Ecto neural progenitor cell (in vitro differentiated cells): ENCODE data around the gene PAQR8.
A peak's percentile ranks its signal among the peaks of the same experiment; 100 is the strongest.

Experiments used
- DNase-seq: peaks from one replicate; pipeline ENCODE4 v3.0.0-alpha.2; 2018; ENCODE audit warnings: low spot score

The PAQR8 gene

GRCh38 chr6:52351879-52352238, 10.1 kb upstream of the PAQR8 start:
- DNase-seq = no peak

DNA sequence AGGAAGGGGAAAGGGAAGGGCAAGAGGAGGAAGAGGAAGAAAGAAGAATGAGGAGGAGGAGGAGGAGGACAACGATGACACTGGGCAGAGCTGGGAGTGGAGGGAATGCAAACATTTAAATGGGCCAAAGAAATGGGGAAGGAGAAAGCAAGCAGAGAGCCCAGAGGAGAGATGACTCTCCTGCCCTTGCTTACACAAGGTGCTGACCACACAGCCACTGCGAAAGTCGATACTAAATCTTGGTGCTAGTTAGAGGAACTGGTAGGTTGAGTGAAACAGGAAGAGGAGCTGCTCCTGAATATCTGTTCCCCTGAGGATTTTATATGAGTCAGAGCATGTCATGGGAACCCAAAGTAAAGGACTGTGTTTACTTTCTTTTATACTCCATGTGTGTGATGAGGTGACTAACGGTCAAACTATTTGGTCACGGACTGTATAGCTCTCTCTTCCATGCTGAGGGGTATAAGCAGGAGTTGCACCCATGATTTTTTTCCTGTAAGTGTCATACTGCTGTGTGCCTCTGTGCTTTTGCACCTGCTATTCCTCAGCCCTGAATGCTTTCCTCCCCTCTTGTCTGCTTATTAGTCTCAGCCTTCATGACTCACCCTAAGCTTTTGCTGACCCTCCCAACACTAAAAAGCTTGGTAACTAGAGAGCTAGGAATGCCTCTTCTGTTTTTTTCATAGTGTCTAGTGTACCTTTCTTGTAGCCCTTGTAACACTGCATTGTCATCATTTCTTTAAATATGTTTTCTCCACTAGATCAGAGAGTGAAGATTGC, 9.5 kb upstream of the PAQR8 start:
- no peak for DNase-seq

DNA sequence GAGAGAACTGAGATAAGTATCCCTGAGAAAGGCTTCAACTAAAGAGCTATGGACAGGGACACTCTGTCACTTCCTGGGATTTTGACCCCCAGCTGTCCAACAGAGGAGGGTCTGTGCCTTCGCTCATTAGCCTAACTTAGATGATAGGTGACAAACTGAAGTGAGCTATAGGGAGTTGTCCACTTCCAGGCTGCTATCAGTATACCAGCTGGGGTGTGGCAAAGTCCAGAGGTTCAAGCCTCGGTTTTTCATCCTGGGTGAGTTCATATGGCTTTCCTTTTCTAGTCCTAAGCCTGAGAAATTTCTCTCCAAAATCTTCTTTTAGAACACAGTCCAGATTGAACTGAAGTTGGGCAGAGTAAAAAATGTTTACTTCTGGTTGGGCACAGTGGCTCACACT, 5.9 kb upstream of the PAQR8 start:
- DNase-seq = no peak

GRCh38 chr6:52359403-52359802, 2.5 kb upstream of the PAQR8 start:
- no peak for DNase-seq

DNA sequence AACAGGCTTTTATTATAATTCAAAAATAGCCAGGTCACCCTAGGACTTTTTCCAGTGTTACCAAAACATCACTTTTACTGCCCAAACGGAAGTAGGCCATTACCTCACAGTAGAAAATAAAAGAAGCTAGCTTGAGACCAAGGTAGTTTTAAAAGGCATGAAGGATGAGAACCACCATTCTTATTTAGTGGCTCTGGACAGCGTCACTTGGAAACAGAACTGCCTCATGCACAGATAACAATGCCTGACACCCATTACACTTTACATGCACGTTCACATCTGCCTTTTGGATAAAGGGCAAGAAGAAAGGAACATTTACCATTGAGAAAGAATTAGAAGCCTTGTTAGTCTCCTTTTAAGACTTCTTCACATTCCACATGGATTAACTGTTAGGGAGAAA, 1.9 kb upstream of the PAQR8 start:
- no peak for DNase-seq

DNA sequence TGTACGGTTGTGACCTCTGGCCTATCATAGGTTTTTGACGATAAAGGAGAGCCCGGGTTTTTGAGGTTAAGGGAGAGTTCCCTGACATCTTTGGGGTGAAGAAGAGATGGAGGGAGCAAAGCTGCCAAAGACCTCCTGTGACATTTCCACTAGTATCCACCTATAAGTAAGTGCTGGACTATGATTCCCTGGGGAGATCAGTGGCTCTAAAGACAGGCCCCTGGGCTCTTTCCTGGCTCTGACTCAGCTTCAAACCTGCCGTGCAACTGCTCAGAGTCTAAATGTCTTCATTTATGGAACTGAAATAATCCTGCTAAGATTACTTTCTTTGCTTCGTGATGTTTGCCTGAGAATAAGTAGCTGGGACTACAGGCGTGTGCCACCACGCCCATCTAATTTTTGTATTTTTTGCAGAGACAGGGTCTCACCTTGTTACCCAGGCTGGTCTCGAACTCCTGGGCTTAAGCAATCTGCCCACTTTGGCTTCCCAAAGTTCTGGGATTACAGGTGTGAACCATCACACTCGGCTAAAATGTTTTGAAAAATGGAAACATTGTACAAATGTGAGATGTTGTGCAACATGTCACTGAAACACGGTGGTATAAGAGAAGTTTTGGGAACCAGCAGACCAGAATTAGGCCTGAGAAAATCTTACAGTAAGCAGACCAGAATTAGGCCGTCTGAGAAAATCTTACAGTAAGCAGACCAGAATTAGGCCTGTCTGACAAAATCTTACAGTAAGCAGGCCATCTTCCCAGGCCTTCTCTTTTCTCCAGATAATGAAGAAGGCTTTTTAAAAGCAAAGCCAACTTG, 1.1 kb upstream of the PAQR8 start:
- no peak for DNase-seq

DNA sequence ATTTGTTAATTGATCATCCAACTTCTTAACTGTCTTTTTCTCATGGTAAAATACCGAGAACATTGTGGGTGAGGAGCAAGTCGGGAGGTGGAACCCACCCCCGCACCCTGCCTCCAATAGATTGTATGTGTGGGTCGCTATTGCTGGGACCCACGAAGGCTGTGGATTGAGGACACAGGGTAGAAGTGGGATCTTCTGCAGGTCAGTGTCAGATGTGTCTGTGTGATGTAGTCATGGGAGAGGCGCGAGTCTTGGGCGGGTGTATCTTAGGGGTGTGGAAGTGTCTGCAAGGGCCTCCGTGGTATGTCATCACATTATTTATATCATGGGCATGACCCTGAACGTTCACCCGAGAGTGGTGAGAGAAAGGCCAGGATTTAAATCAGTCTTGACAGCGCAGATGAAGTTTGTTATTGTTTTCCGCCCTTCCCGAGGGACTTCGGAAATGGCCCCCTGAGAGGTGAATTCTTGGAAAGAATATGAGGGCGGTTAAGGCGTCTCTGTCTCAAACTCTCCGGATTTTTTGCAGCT, 472 bp upstream of the PAQR8 start:
- DNase-seq = peak; percentile 50

DNA sequence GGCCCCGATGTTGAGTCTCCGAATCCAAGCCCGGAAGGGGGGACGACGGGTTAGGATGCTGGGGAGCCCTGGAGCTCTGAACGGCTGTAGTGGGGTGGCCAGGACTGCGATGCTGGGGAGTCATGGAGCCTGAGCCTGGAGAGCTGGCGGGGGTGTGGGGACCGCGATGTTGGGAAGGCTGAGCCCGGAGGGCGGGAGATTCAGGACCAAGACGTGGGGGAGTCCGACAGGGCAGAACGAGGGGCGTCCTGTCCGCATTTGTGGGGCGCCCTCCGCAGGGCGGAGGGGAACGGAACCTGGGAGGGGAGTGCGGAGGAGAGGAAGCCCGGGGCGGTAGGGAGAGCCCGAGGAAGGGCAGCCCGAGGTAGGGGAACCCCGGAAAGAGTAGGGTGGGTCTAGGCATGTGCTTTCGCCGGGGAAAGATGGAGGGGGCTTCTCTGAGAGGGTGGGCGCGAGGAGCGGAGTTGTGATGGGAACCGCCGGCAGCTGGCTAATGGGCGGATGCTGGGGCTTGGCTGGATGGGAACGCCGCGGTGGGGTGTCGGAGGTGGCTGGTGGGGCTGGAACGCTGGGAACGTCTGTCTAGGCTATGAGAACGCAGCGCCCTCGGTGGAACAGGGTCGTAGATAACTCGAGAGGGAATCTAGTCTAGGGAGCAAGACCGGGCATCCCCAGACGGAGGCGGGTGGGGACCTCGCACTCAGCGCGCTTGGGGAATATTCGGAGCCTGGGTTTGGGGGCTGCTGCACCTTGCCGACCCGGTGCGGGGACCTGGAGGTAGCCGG, 684 bp downstream of the PAQR8 start:
- DNase-seq = peak; percentile 73

DNA sequence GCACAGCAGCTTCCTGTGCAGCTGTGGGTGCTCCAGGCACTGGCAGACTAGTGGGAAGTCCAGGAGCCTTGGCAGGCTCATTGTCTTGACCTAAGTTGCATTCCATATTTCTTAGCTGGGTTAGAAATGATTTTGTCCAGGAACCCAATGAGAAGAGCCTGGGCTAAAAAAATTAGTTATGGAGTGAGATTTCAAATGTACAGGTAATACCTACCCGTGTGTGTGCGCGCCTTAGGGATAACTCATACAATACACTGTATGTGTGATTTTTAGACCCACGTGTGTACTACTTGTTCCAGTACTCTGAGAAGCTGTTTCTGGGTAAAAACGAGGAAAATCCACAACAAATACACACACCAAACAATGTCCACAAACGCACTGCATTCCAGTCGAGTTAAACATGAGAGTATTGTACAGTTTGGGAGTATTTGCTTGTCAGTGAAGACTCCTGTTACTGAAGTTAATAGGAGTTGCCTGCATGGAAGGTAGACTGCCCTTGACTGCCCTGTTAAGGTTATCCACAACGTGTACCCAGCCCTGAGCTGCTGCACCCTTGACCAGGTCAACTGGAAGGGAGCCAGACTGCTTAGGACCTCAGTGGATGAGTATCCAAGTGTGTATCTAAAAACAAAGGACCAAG, 1.4 kb downstream of the PAQR8 start:
- no peak for DNase-seq

GRCh38 chr6:52364480-52365166, 2.7 kb downstream of the PAQR8 start:
- no peak for DNase-seq

- DNase-seq = no peak
Observed at GRCh38 chr6:52365317-52365716, 3.4 kb downstream of the PAQR8 start.

DNA sequence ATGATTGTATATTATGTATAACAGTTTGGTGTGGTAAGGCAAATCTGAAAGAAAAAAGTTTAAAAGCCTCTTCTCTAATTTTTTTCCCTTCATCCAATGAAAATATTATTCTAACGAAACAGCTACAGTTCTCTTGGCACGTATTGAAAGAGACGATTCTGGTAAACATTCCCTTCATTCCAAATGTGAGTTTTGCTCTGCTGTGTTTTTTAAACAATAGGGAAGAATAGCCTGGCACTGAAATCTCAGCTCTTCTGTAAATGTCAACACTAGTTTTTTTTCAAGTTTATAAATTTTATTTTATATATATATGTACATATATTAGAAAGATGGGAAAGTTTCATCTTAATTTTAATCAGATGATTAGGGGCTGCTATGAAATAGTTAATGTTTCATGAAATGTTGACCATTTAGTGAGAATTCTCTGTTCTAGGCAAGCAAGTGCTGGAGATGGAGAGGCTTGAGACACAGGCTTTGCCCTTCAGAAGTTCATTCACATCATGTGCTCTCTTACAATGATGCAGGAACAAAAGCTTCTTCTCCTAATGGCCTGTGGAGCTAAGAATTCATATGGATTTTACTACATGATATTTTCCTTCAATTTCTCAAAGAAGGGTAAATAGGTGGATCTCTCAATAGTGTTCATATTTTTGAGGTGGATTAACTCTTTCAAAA, 4.1 kb downstream of the PAQR8 start:
- no peak for DNase-seq

- DNase-seq = no peak
Observed at GRCh38 chr6:52368002-52368401, 6.1 kb downstream of the PAQR8 start.

DNA sequence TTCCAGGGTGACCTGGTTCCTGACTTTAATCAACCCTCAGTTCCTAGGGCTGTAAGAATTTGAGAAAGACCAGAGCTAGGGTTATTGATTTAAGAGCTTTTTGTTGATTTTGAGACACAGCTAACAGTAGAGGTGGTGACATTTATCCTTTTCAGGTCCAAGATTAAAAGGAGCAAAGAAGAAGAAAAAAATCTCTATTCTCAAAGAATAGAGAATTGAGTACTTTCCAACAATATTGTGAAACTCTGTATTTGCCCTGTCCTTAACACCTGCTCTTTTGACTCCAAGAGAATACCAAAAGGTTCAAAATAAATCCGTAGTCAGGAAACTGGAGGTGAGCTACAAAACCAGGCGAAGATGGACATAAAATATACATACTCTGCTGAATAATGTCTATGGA, 7.3 kb downstream of the PAQR8 start:
- no peak for DNase-seq

DNA sequence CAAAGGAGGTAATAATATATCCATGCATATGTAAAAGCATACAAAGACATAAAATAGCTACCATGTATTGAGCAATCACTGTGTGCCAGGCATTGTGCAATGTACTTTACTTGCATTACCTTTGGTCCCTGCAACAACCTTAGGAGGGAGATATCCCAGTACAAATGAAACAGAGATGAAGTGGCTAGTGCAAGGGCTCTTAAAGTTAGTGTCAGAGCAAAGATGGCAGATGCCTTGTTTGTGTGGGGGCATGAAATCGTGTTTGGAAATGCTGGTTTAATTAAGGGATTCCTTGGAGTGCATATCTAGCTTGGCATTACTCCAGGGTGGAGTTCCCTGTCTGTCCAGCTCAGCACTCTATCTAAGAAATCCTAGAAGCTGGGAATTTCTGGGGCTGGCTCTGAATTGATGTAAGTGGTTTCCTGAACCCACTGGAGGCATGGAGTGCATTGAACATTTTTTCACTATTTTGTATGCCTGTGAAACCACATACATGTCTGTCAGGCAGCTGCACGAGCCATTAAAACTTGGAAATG, 9.8 kb downstream of the PAQR8 start:
- DNase-seq = no peak

GRCh38 chr6:52373151-52373690, 11.3 kb downstream of the PAQR8 start:
- no peak for DNase-seq

DNA sequence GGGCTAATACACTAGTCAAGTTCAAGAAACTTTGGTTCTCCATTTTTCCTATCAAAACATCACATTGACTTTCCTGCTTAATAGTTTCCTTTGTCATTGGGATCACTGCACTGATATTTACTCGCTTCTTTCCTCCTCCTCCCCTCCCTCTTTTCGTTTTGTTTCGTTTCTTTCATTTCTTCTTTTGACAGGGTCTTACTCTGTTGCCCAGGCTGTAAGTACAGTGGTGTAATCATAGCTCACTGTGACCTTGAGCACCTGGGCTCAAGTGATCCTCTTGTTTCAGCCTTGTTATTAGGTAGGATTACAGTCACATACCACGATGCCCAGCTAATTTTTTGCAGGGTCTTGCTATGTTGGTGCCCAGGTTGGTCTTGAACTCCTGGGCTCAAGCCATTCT, 12.3 kb downstream of the PAQR8 start:
- no peak for DNase-seq

- DNase-seq = no peak
Observed at GRCh38 chr6:52375780-52376556, 14.0 kb downstream of the PAQR8 start.

DNA sequence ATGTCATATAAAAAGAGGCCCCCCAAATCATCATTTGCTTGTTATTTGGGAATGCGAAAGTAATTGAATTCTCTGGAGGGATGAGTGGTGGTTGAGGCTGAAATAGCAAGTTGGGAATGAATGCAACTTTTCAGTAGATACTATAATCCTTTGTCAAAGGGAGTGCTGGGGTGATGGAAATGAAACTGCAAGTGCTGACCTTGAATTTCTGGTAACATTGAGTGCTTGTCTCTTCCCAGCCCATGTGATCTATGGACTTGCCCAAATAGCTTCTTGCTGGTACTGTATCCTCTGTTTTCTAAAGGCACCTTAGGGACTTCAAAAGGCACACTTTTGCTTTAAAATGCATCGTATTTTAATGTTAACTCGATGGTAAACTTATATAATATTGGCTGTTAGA, 14.8 kb downstream of the PAQR8 start:
- DNase-seq = no peak
